Fibroblast of lung (primary cell): ENCODE measurements around the gene DRC3. TPM values are rescaled to one million over a fixed set of nuclear protein-coding genes. Genes with fewer than 3 reads are reported as not detected.

Experiments
- DNase-seq, 2 donors: peaks; one replicate each; pipeline versions ENCODE4 v3.0.0 to v3.0.0-alpha.2; 2010; ENCODE audit warnings: low read depth in 2 of 2
- H2AFZ ChIP-seq: 2 replicates; pipeline ENCODE4 v1.5.1; 2012; ENCODE audit warnings: low read length, control low read depth, inconsistent platforms
- H3K27ac ChIP-seq: 2 replicates; pipeline ENCODE4 v1.5.1; 2011; ENCODE audit warnings: low read length, control low read depth; ENCODE audit not compliant: insufficient read depth
- H3K27me3 ChIP-seq: 2 replicates; pipeline ENCODE4 v1.5.1; 2011; ENCODE audit warnings: mild to moderate bottlenecking, low read length; ENCODE audit not compliant: control insufficient read depth, insufficient read depth
- H3K36me3 ChIP-seq: 2 replicates; pipeline ENCODE4 v1.5.1; 2011; ENCODE audit warnings: low read length; ENCODE audit not compliant: control insufficient read depth, insufficient read depth
- H3K4me1 ChIP-seq: 2 replicates; pipeline ENCODE4 v1.5.1; 2011; ENCODE audit warnings: low read length; ENCODE audit not compliant: control insufficient read depth, insufficient read depth; ENCODE audit errors: extremely low read depth
- H3K4me2 ChIP-seq: 2 replicates; pipeline ENCODE4 v1.5.1; 2011; ENCODE audit warnings: low read length, control low read depth; ENCODE audit not compliant: insufficient read depth; ENCODE audit errors: extremely low read depth
- H3K4me3 ChIP-seq, 4 experiments: fragments of 200-600 bp in 1 of 4; sonication (generic) in 1 of 4; replicated peaks in 1 of 4; 2 replicates each; pipeline ENCODE4 v1.5.1; 2011 to 2016; ENCODE audit warnings: low read length in 4 of 4, low read depth in 3 of 4, mild to moderate bottlenecking in 3 of 4, control low read depth in 2 of 4, inconsistent platforms in 1 of 4, mixed read lengths in 1 of 4; ENCODE audit not compliant: insufficient read depth in 1 of 4; ENCODE audit errors: control extremely low read depth in 1 of 4
- H3K79me2 ChIP-seq: 2 replicates; pipeline ENCODE4 v1.5.1; 2012; ENCODE audit warnings: mild to moderate bottlenecking, low read length, inconsistent platforms; ENCODE audit not compliant: control insufficient read depth, insufficient read depth
- H3K9ac ChIP-seq: 2 replicates; pipeline ENCODE4 v1.5.1; 2011; ENCODE audit warnings: mild to moderate bottlenecking, low read length, control low read depth; ENCODE audit not compliant: insufficient read depth
- H3K9me3 ChIP-seq: 2 replicates; pipeline ENCODE4 v1.5.1; 2012; ENCODE audit warnings: low read depth, low read length; ENCODE audit not compliant: control insufficient read depth, insufficient read depth
- H4K20me1 ChIP-seq: 2 replicates; pipeline ENCODE4 v1.5.1; 2011; ENCODE audit warnings: low read length; ENCODE audit not compliant: control insufficient read depth, insufficient read depth; ENCODE audit errors: extremely low read depth
- CTCF ChIP-seq, 2 donors: IDR thresholded peaks in 1 of 2; conservative IDR thresholded peaks in 1 of 2; 1 replicate in 1 of 2; 2 replicates in 1 of 2; pipeline ENCODE4 v1.5.1; 2011 to 2012; ENCODE audit warnings: low read length in 2 of 2, control low read depth in 1 of 2, inconsistent platforms in 1 of 2, low read depth in 1 of 2, mild to moderate bottlenecking in 1 of 2
- EZH2 ChIP-seq: IDR thresholded peaks from 2 replicates; pipeline ENCODE4 v1.5.1; 2012; ENCODE audit warnings: low read length, control low read depth, mild to moderate bottlenecking; ENCODE audit errors: missing control alignments
- polyA plus RNA-seq, 2 donors: library from polyadenylated mRNA; depleted of rRNA in 1 of 2; stranded (reverse) in 1 of 2; unstranded in 1 of 2; fragments of >200 nt; gene quantifications; 2 replicates each; pipeline ENCODE4 v1.2.1, GENCODE V29; 2011 to 2012; ENCODE audit warnings: missing spikeins in 1 of 2
- total RNA-seq: library from RNA; depleted of rRNA; stranded (reverse); fragments of >200 nt; gene quantifications from 2 replicates; pipeline ENCODE4 v1.2.1, GENCODE V29; 2014

Gene DRC3
- total and polyA plus RNA-seq, 2 donors (not counting 1 experiment from before 2014, with no cell fraction given), result 0.33 to 0.37 TPM

- Histone ChIP-seq H3K4me3 (no peak overlapping the region), H3K4me2 (no peak overlapping the region), H3K9ac (no peak overlapping the region), H2AFZ (no peak overlapping the region), H3K79me2 (no peaks in the 10 kb centered on the region), H3K36me3 (peaks cover 3% of the 10 kb centered on the region), H3K9me3 (no peaks in the 10 kb centered on the region), H3K27me3 (no peaks in the 10 kb centered on the region), H4K20me1 (no peaks in the 10 kb centered on the region), H3K27ac (no peak overlapping the region), H3K4me1 (no peaks in the 10 kb centered on the region)
- TF ChIP-seq EZH2 (no peak), CTCF (conservative IDR thresholded peaks at IDR 0.05 in 1 of 2, IDR thresholded peaks at IDR 0.05 in 1 of 2; ENCODE audit: low read depth in 1 of 2, low read length in 2 of 2) (no peak)
- no peak for DNase-seq
Measured at GRCh38 chr17:18055597-18055996, 82.9 kb downstream of the DRC3 start.

- H3K9me3 ChIP-seq, result no peaks in the 10 kb centered on the region
- TF ChIP-seq EZH2, result no peak
- TF ChIP-seq CTCF (conservative IDR thresholded peaks at IDR 0.05 in 1 of 2, IDR thresholded peaks at IDR 0.05 in 1 of 2; ENCODE audit: low read depth in 1 of 2, low read length in 2 of 2), result no peak
- no peaks in the 10 kb centered on the region for H3K27me3 ChIP-seq
Measured at GRCh38 chr17:18056214-18056613, 83.6 kb downstream of the DRC3 start.

GRCh38 chr17:18059283-18059682 is 86.6 kb downstream of the DRC3 start:
- no peak overlapping the region for H3K4me2 ChIP-seq
- no peak for DNase-seq
- H3K36me3 ChIP-seq, result peaks cover 3% of the 10 kb centered on the region
- no peaks in the 10 kb centered on the region for H3K4me1 ChIP-seq
- no peak for TF ChIP-seq CTCF (conservative IDR thresholded peaks at IDR 0.05 in 1 of 2, IDR thresholded peaks at IDR 0.05 in 1 of 2; ENCODE audit: low read depth in 1 of 2, low read length in 2 of 2)
- no peak for TF ChIP-seq EZH2
- H2AFZ ChIP-seq, result no peak overlapping the region
- no peak overlapping the region for H3K9ac ChIP-seq
- H4K20me1 ChIP-seq, result no peaks in the 10 kb centered on the region
- H3K27me3 ChIP-seq, result no peaks in the 10 kb centered on the region
- H3K27ac ChIP-seq, result no peak overlapping the region
- H3K79me2 ChIP-seq, result no peaks in the 10 kb centered on the region
- no peaks in the 10 kb centered on the region for H3K9me3 ChIP-seq
- no peak overlapping the region for H3K4me3 ChIP-seq

More at GRCh38 chr17:18056214-18056613, 83.6 kb downstream of the DRC3 start:
- no peak overlapping the region for H3K4me3 ChIP-seq
- H3K4me2 ChIP-seq, result no peak overlapping the region
- H2AFZ ChIP-seq, result no peak overlapping the region
- H3K27ac ChIP-seq, result no peak overlapping the region
- H3K9ac ChIP-seq, result no peak overlapping the region
- H3K4me1 ChIP-seq, result no peaks in the 10 kb centered on the region
- no peak for DNase-seq
- H3K36me3 ChIP-seq, result peaks cover 3% of the 10 kb centered on the region
- no peaks in the 10 kb centered on the region for H4K20me1 ChIP-seq
- no peaks in the 10 kb centered on the region for H3K79me2 ChIP-seq
